ENCODE measurements around the gene KRTAP4-6. TPM values are rescaled to one million over a fixed set of nuclear protein-coding genes. Genes with fewer than 3 reads are reported as not detected.

The KRTAP4-6 gene
- total and polyA plus RNA-seq, 2 of the 4 experiments (the other 2 are of a cell fraction), result not detected

GRCh38 chr17:41107941-41108450 is 32.3 kb downstream of the KRTAP4-6 start:
- H2AK9ac ChIP-seq (replicated peaks; ENCODE audit: low read depth, low read length, poor library complexity), result no peak overlapping the region
- in situ Hi-C loops (cut with MboI; ENCODE audit: low sequenced_read_pairs) (no loop called here), dilution Hi-C loops (cut with HindIII; ENCODE audit: low sequenced_read_pairs, unreplicated experiment) (no loop called here), intact Hi-C loops (cut with micrococcal nuclease) (no loop called here)
- no peak overlapping the region for H3K27ac ChIP-seq (ENCODE audit: insufficient read depth, low read length)
- H4K20me1 ChIP-seq (ENCODE audit: insufficient read depth, low read length), result no peaks in the 10 kb centered on the region
- peak; percentile 29 for DNase-seq
- H2AFZ ChIP-seq (replicated peaks; ENCODE audit: low read length, poor library complexity), result no peak overlapping the region
- no peak overlapping the region for H3K4me2 ChIP-seq (ENCODE audit: low read depth, low read length)
- BruUV-seq (replicated peaks), result no TSS peak
- H3K9me1 ChIP-seq (ENCODE audit: insufficient read depth, low read length), result no peaks in the 10 kb centered on the region; the same call in 1 of the 2 replicates
- peak overlapping the region; percentile 61 for H3K4ac ChIP-seq (ENCODE audit: low read depth, low read length)
- H4K8ac ChIP-seq (ENCODE audit: low read depth in 2 of 2, low read length in 2 of 2), result peak overlapping the region; percentile 50 to 53
- TF ChIP-seq, protein P1, sequence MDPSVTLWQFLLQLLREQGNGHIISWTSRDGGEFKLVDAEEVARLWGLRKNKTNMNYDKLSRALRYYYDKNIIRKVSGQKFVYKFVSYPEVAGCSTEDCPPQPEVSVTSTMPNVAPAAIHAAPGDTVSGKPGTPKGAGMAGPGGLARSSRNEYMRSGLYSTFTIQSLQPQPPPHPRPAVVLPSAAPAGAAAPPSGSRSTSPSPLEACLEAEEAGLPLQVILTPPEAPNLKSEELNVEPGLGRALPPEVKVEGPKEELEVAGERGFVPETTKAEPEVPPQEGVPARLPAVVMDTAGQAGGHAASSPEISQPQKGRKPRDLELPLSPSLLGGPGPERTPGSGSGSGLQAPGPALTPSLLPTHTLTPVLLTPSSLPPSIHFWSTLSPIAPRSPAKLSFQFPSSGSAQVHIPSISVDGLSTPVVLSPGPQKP (IDR thresholded peaks at IDR 0.05; ENCODE audit: borderline replicate concordance, low read depth, low read length), result no peak
- TF ChIP-seq MAFK (IDR thresholded peaks at IDR 0.05; ENCODE audit: low read depth, low read length) (no peak), SMC3 (IDR thresholded peaks at IDR 0.05; ENCODE audit: low read depth, low read length) (no peak), BHLHE40 (IDR thresholded peaks at IDR 0.05; ENCODE audit: low read depth, low read length) (no peak), CTCF (conservative IDR thresholded peaks at IDR 0.05; ENCODE audit: low read depth, low read length) (no peak)
- TF ChIP-seq, protein P2, sequence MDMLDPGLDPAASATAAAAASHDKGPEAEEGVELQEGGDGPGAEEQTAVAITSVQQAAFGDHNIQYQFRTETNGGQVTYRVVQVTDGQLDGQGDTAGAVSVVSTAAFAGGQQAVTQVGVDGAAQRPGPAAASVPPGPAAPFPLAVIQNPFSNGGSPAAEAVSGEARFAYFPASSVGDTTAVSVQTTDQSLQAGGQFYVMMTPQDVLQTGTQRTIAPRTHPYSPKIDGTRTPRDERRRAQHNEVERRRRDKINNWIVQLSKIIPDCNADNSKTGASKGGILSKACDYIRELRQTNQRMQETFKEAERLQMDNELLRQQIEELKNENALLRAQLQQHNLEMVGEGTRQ (IDR thresholded peaks at IDR 0.05; ENCODE audit: low read depth, low read length), result no peak
- H3K36me3 ChIP-seq (ENCODE audit: control insufficient read depth, insufficient read depth, low read length), result no peaks in the 10 kb centered on the region
- H4K91ac ChIP-seq (ENCODE audit: insufficient read depth, low read depth, low read length), result peak overlapping the region; percentile 53; the same call in 1 of the 2 replicates
- WGBS, 2 experiments (ENCODE audit: extremely low coverage in 2 of 2, insufficient read length in 1 of 2), result no CpG with 5 or more reads among the region's 1 CpG
- no peak overlapping the region; the same call in 1 of the 2 replicates for H3K4me3 ChIP-seq (ENCODE audit: insufficient read depth, low read depth, low read length)
- no peak overlapping the region for H3K56ac ChIP-seq (ENCODE audit: extremely low read depth, insufficient read depth, low read length)
- POLR2A ChIA-PET (ENCODE audit: unreplicated experiment), result interaction anchor here (1.1 kb wide), 1 partner anchor 28 kb away, joined by 3 read pairs; no protein-coding TSS in a partner anchor
- CTCF ChIA-PET, result no interaction called here
- no peaks in the 10 kb centered on the region for H3K79me1 ChIP-seq (ENCODE audit: low read depth in 1 of 2, low read length in 2 of 2)
- no peak for ATAC-seq (ENCODE audit: low read depth)
- peak overlapping the region; percentile 57 for H3K14ac ChIP-seq (replicated peaks; ENCODE audit: low read depth, low read length)
- peak overlapping the region; percentile 69; the same call in 1 of the 2 replicates for H3K23ac ChIP-seq (ENCODE audit: low read depth, low read length)
- no peaks in the 10 kb centered on the region for H3K9me3 ChIP-seq (ENCODE audit: control insufficient read depth, insufficient read depth, low read length)
- no peak overlapping the region for H2BK5ac ChIP-seq (ENCODE audit: low read depth, low read length, poor library complexity, severe bottlenecking)
- peak overlapping the region; percentile 20; the same call in 1 of the 2 replicates for H2AK5ac ChIP-seq (ENCODE audit: low read depth, low read length)
- H3K27me3 ChIP-seq (ENCODE audit: control insufficient read depth, insufficient read depth, low read length), result no peaks in the 10 kb centered on the region
- no peak overlapping the region; the same call in 1 of the 2 replicates for H4K5ac ChIP-seq (ENCODE audit: low read depth, low read length)
- H3K4me1 ChIP-seq (ENCODE audit: control insufficient read depth, insufficient read depth, low read length), result 0 out of 2 replicates have a peak, but pooled peaks cover 2% of the 10 kb centered on the region
- H2BK15ac ChIP-seq (ENCODE audit: low read depth, low read length), result peak overlapping the region; percentile 49; the same call in 1 of the 3 replicates
- H3K9ac ChIP-seq (ENCODE audit: low read depth, low read length), result no peak overlapping the region
- peak overlapping the region; percentile 68 for H2BK120ac ChIP-seq (ENCODE audit: low read depth, low read length)
- H2BK20ac ChIP-seq (ENCODE audit: low read depth, low read length), result peak overlapping the region; percentile 64
- H3K18ac ChIP-seq (ENCODE audit: low read depth, low read length), result peak overlapping the region; percentile 87; the same call in 1 of the 2 replicates
